GM19324 (cell line): ENCODE data around the gene PCGF1.

Experiments used
- ATAC-seq: cut with Tn5 transposase; IDR thresholded peaks from one replicate; pipeline ENCODE4 v1.9.1; 2021; ENCODE audit warnings: mild to moderate bottlenecking, moderate library complexity; ENCODE audit not compliant: unreplicated experiment, low FRiP score

Gene PCGF1

DNA sequence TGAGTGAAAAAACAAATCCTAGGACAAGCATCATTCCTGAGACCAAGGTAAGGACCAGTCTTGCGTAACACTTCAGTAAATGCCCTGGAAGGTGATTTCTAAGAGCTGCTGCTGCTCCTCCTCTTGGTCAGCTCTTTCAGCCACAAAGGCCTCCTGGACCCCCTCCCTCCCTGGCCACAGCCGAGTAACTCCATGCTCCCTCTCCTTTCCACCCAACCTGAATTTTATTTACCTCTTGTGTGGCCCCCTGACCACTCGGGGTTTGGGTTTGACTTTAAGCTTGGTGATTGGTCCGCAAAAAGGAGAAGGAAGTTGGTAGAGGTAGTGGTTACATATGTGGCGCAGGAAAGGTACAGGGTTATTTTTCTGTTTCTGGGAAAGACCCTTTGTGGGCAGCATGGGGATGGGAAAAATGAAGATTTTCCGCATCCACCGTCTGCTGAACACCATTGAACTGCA is 31.4 kb upstream of the PCGF1 start:
- no peak for ATAC-seq

DNA sequence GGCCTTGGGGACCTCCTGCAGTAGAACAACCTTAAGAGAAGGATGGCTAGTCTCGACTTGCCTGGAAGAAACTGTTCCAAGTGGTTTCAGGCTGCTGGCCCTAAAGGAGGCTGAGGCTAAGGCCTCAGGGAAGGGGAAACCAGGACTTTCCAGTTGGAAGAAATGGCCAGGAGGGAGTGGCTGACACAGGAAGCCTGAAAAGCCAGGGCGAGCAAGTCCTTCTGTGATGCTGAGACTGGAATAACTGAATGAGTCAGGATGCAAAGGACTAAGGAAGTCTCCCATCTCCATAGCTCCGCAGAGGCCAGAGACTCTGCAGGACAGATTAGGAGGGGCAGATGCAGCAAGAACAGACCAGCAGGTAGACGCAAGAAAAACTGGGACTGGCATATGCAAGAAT is 29.6 kb upstream of the PCGF1 start:
- ATAC-seq, result no peak

DNA sequence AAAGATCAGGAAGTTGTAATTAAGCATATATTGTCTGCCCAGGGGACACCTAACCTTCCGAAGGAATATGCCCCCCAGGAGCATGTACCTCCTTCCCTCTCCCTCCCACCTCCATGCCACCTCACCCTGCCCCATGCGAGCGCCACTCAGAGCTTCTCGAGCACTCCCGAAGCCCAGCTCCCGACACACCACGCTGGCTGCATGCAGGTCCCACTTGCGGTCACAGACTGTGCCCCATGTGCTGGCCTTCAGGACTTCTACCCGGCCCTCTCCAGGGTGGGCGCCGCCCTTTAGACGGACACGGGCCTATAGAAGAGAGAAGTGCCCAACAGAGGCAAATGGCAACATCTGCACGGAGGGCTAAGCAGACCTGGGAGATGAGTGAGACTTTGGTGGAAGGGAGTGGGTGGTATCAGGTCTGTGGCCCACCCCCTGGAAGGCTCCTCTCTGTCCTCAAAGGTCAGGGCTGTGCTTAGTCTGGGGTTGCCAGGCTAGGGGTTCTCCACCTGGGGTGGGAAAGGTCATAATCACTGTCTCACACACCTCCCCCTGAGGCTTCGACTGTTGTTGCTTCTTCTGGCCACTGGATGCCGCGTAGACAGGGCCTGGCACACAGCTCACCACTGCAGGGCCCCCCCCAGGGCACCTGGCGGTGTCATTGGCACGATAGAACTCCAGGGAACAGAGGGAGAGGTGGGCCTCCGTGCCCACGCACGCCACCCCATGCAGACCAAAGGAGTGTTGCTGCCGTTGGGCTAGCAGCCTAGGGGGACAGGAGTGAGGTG is 28.9 kb upstream of the PCGF1 start:
- ATAC-seq, result no peak

DNA sequence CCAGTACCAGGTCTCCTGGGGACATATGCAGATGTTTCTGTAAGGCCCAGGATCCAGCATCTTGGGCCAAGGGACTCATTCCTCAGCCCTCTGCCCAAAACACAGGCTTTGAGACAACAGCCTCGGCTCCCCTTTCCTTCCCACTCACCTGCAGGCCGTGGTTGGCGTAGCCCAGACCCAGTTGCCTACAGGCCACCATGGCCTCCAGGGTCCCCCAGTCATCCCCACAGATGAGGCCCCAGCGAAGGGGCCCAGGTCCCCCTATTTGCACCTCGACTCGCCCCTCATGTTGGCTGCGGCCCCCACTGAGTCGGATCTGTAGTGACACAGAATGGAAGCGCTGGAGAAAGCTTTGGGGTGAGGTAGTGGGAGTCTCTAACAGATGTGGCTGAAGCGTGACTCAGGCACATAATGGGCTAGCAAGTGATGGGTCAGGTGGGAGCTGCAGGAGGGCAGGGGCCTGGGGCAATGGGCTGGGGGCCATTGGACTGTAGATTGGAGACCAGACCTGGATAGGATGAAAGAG is 28.0 kb upstream of the PCGF1 start:
- no peak for ATAC-seq

DNA sequence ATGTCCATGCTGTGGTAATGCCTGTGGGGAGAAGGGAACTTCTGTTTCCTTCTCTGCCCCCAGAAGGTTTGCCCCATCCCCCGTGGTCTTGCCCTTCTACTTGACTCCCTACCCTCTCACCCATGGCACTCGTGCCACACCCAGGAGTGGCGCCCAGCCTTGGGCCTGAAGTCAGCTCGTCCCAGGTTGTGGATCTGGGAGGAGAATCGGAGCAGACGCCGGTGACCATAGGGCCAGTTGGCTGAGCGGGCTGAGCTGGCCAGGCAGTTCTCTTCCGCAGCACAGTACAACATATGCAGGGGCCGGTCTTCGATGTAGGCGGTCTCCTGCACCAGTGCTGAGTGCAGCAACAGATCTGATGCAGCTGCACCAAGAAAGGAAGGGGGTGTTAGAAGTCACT is 26.9 kb upstream of the PCGF1 start:
- no peak for ATAC-seq

DNA sequence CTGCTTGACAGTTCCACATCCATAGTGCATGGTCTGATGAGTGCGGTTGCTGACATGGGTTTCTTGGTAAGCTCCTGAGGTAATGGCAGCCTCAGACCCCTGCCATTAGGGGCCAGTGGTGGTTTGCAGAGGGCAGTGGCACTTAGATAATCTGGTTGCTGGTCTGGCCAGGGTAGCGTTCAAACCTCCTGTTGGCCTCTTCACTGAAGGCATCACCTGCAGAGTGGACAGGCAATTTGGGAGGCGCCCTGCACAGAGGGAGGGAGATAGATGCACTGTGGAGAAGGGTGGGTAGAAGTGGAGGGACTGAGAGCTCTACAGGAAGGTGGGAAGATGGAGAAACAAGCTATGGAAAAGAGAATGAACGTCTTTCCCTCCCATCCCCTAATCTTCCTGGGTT is 26.0 kb upstream of the PCGF1 start:
- no peak for ATAC-seq

DNA sequence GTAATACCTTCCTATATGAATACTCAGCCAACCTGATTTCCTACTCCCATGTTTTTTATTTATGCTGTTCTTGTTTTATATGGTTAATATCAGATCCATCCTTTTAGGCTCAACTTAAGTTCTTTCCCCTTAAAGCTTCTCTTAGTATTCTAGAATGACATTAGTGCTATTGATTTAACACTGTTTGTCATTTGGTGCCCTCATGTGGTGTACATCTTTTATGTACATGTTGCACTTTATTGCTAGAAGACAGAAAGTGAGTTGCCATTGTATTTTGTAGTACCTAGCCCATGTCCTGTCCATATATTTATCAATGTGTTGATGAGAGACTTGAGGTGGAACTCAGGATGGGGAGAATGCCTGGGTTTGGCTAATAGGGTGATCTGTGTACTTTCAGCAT is 24.7 kb upstream of the PCGF1 start:
- ATAC-seq, result no peak

DNA sequence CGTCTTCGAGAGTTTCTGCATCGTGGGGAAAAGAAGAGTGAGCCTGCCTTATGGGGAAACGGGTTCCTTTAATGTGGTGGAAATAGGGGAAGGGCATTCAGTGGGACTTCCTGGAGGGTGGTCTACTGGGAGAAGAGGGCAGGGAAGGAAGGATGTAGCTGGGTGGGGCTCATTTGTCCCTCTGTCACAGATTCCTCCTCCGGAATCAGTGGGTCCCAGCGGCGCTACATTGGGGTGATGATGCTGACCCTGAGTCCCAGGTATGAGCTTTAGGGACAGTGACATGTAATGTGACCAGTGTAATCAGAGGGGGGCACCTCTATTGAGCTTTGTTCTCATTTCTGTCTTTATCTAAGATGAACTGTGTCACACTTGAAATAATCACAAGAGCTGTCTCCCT is 24.2 kb upstream of the PCGF1 start:
- no peak for ATAC-seq

DNA sequence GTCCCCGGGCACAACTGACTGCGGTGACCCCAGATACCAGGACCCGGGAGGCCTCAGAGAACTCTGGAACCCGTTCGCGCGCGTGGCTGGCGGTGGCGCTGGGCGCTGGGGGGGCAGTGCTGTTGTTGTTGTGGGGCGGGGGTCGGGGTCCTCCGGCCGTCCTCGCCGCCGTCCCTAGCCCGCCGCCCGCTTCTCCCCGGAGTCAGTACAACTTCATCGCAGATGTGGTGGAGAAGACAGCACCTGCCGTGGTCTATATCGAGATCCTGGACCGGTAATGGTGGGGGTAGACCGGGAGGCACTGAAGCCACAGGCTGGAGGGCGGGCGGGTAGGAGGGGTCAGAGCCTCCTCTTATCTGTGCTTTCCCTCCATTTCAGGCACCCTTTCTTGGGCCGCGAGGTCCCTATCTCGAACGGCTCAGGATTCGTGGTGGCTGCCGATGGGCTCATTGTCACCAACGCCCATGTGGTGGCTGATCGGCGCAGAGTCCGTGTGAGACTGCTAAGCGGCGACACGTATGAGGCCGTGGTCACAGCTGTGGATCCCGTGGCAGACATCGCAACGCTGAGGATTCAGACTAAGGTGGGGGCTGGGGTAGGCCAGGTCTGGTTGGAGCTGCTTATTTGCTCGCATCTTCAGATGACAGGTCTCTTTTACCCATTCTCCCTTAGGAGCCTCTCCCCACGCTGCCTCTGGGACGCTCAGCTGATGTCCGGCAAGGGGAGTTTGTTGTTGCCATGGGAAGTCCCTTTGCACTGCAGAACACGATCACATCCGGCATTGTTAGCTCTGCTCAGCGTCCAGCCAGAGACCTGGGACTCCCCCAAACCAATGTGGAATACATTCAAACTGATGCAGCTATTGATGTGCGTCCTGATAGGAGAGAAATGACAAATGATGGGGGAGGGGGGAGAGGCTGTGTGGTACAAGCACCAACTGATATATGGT is 23.0 kb upstream of the PCGF1 start:
- ATAC-seq, result peak; percentile 22

DNA sequence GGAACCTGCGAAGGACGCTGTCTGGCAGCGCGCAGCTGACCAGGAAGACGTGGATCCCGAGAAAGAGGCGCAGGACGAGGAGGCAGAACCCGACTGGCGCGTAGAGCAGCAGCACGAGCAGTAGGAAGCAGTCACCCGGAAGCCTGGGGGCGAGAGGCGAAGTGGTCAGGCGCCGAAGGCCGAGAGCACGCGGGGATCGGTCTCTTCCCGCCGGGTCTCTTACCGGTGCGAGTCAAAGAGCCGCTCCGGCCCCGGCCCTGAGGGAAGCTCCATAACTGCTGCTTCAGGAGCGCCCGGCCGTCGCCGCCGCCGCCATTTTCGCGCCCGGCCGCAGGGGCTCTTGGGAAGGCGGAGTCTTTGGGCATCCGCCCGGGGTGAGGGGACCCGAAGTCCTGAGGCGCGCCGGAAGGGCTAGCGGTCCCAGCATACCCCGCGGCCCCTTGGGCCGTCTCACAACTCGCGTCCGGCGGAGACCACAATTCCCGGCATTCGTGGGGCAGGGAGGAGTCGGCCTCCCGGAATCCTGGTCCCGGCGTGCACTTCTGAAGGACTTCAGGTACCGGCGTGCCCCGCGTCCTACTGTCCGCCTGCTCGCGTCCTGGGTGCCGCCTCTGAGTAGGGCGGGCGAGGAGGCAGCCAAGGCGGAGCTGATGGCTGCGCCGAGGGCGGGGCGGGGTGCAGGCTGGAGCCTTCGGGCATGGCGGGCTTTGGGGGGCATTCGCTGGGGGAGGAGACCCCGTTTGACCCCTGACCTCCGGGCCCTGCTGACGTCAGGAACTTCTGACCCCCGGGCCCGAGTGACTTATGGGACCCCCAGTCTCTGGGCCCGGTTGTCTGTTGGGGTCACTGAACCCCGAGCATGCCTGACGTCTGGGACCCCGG is 22.1 kb upstream of the PCGF1 start, which contains the start of the genes AUP1 and HTRA2:
AUP1 (minus strand) TSS at position 350 of the 882 bp plus-strand sequence; CDS start at position 273, 77 bp downstream.
HTRA2 (plus strand) TSS at position 577 of the 882 bp plus-strand sequence; CDS start at position 651, 74 bp downstream.
- ATAC-seq, result peak; percentile 90

DNA sequence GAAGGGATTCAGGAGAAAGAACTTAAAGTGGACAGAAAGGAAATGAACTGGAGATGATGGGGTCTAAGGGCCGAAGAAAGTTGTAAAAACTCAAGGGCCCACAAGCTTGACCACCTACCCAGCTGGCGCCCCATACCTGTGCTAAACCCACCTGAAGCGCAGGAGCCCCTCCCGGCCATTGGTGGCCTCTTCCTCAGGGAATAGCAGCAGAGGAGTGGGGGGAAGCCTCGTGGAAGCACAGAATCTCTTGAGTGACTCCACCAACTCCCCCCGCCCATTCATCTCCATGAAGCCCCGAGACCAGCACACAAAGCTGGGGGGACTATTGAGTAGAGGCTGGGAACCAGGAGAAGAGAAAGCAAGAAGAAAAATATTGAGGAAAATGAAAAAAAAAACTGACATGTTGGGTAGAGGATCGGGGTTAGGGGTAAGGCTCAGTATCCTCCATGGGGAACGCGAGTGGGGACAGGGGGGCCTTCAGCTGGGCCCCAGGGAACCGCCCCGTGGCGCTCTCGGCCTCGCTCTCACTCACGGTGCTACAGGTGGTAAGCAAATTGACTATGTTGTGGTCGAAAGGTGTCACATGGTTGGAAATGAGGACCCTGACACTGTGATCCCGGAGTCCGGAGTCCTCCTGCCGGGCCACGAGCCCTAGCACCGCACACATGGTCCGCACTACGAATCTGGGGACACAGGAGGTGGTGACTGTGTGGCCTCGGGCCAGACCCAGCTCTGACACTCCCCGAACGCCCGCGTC is 21.3 kb upstream of the PCGF1 start:
- ATAC-seq, result peak; percentile 10

DNA sequence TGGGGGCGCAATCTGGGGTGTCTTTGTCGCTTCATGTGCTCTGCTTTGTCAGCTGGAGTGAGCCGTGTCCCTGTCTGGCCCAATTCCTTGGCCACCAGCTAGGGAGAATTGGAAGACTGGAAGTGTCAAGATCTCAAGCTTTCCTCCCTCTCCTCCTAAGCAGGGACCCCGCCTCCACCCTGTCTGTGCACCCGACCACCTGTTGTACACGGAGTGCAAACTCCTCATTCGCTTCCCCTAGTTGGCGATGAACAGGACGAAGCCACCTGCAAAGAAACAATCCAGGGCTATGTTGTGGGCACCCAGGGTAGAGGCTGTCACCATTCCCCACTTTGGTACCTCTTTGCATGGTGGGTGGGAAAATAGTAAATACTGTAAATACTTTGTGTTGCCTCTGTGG is 20.2 kb upstream of the PCGF1 start:
- ATAC-seq, result no peak

DNA sequence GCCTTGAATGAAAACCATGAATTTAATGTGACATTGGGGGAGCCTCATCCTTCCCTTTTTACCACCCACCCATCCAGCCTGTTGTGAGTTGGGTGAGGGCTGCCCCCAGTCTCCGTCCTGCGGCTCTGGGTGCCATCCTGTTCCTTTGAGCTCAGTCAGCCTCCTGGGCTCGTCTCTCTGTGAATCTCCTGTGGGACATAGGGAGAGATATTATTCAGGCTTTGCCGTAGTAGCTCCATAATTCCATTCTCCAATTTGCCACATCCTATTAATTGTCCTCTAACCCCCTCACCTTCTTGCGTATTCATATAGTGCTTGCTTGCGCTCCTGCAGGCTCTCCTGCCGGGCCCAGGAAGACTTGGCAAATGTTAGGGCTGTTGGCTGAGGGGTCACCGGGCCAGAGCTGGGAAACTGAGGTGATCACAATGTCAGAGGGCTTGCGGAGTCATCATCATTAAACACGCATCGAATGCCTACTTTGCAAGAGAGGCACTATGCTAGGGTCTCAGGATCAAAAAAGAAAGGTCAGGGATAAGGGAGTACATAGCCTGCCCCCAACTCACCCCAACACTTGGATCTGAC is 19.2 kb upstream of the PCGF1 start:
- ATAC-seq, result no peak

DNA sequence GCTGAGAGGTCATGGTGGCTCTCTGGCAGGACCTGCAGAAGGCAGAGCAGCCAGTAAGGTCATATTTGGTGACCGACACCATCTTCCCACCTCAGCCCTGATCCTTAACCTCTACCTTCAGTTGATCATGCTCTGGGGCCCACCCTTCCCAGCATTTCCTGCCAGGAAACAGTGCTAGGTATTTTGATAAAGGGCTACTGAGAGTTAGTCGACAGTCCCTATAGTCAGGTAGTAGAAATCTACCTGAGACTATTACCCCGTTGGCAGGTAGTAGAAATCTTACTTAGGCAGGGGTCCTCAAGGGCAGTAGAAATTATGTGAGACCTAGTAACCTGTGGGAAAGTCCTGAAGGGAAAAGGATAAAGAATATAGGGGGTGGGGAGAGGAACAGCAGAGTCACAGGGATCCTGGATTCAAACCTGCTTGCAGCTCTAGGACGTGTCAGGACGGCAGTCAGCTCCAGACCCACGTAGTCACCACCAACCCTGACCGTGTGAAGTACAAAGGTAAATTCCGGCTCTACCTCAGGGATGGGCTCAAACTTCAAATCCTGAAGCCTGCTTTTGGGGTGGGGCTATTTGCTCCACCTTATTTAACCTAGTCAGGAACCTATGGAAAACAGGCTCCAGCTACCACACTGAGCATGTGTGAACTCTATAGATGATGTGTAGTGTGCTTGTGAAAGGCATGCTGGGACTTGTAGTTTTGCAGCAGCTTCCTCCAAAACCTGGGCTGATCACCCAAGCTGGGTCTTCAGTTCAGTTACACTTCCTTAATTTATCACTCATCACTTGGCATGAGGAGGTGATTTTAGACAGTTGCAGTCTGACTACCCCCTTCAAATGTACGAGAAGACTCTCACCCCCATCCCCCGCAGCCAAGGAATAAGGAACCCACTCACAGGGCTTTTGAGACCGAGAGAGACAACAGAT is 18.5 kb upstream of the PCGF1 start, which contains the start of gene DQX1:
DQX1 (minus strand) TSS at position 515 of the 932 bp plus-strand sequence; CDS start at position 13, 502 bp downstream.
- ATAC-seq, result no peak

DNA sequence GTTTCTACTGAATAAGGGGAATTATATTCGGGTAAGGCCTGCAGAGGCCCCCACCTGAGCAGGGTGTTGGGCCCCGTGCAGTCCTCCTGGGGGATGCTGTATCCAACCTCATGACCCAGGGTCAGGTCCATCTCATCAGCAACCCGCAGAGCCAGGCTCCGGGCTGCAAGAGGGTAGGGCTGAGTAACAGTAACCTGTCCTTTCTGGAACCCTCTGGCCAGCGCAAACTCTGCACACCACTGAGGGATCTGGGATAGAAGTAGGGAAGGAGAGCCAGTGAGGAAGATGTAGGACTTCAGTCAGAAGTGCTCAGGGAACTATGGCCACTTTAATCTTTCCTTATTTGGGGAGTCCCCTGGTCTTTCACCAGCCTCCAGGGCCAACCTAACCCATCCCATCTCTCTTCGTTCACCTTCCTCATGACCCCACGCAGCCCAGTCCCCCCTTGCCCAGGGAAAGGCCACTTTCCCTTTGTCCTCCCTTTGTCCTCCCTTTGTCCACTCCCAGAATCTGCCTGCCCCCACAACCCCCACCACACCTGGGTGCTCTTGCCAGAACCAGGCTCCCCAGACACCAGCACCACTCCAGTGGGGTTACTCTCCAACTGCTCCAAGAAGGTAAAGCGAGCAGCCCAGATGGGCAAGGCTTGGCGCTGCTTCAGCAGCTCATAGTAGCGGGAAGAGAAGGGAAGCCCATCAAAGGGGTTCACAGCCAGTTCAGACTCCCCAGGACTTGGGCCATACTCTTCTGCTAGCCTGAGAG is 17.6 kb upstream of the PCGF1 start:
- ATAC-seq, result no peak

DNA sequence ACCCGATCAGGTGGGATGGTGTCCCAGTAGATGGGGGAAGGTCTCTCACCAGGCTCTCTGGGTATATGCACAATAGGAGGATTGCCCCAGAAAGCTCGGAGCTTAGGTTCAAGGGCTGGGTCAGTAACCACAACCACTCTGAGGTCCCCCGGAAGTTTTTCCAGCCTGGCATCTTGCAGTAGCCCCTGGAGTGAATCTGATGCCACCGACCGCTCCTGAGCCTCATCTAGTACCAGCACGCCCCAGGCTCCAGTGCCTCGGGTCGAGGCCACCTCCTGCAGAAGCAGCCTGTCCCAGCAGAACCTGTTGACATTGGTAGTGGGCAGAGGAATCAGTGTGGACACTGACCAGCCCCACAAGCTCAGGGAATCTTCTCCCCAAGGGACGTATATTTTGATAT is 16.5 kb upstream of the PCGF1 start:
- no peak for ATAC-seq

DNA sequence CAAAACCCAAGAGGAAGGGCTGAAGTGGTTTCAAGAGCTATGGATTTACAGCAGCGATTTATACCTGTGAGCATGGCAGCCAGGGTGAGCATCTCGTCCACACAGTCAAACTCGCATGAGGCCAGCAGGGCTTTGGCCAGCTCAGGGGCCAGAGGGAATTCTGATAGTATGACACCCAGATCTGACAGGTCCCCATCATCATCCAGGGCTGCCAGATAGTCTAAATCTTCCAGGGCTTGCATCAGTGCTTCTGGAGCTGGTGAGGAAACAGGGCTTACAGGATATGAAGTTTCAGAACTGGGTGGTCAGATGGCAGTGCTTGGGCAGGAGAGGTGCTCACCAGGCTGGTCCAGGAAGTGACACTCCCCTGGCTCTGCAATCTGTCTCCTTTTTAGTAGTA is 15.0 kb upstream of the PCGF1 start:
- ATAC-seq, result no peak
